SJCRH30 (cell line): ENCODE results near the gene DTNA. TPM values are rescaled to one million over a fixed set of nuclear protein-coding genes. Genes with fewer than 3 reads are reported as not detected.
A peak's percentile ranks its signal among the peaks of the same experiment; 100 is the strongest.

Experiments
- DNase-seq, 2 experiments: peaks; one replicate each; pipeline ENCODE4 v3.0.0-alpha.2; 2015 to 2020
- H3K27ac ChIP-seq: fragments of 250-450 bp; sonication (Bioruptor Pico); 2 replicates; pipeline ENCODE4 v1.5.1; 2020; ENCODE audit warnings: mild to moderate bottlenecking, moderate library complexity
- H3K27me3 ChIP-seq: fragments of 250-450 bp; sonication (Bioruptor Pico); 2 replicates; pipeline ENCODE4 v1.5.1; 2020; ENCODE audit warnings: mild to moderate bottlenecking, moderate library complexity
- H3K36me3 ChIP-seq: fragments of 250-450 bp; sonication (Bioruptor Pico); 2 replicates; pipeline ENCODE4 v1.5.1; 2020; ENCODE audit warnings: mild to moderate bottlenecking, moderate library complexity
- H3K4me1 ChIP-seq: fragments of 250-450 bp; sonication (Bioruptor Pico); 2 replicates; pipeline ENCODE4 v1.5.1; 2020; ENCODE audit warnings: mild to moderate bottlenecking, moderate library complexity
- H3K4me3 ChIP-seq: fragments of 250-450 bp; sonication (Bioruptor Pico); 2 replicates; pipeline ENCODE4 v1.5.1; 2020; ENCODE audit warnings: mild to moderate bottlenecking, moderate library complexity
- H3K9me3 ChIP-seq: fragments of 250-450 bp; sonication (Bioruptor Pico); replicated peaks from 2 replicates; pipeline ENCODE4 v1.5.1; 2020; ENCODE audit warnings: mild to moderate bottlenecking, moderate library complexity
- total RNA-seq: library from RNA; depleted of rRNA; stranded (reverse); fragments of >200 nt; shearing (Covaris generic); gene quantifications from 2 replicates; pipeline ENCODE4 v1.2.3, GENCODE V29; 2014

The DTNA gene
- total RNA-seq, 1 experiment from 2014 or later: 11.9 TPM

DNA sequence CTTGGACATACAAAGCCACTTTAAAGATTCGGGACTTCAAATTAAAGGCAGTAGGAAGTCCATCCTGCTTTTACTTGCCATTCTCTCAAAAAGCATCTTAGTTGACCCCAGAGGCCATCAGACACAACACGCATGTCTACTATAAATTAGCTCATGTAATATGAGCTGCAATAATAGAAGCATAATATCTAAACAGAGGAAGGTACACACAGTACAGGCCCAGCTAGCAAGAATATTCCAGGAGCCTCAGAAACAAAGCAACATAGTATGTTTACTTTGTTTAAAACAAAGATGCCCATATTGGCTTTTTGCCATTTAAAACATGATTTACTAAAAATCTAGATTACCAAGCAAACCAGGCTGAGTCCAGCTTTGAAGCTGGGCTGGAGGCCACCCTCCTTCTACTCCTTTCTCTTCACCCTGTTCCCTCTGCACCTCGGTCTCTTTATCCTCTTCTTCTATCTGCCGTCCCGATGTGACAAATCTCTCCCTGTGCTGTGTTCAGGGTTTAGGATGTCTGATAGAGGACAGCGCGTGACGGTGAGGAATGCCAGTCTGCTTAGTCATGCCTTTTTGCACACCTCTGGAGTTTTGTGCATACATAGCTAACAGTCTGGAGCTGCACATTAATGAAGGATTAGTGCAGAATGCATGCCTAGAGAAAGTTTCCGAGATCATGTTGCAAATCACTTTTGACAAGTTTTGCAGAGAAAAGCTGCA is 28.2 kb downstream of the DTNA start:
- H3K4me3 ChIP-seq: no peak overlapping the region; the same call in 1 of the 2 replicates
- H3K4me1 ChIP-seq: peaks cover 9% of the 10 kb centered on the region; the same call in 1 of the 2 replicates
- no peaks in the 10 kb centered on the region for H3K9me3 ChIP-seq
- no peaks in the 10 kb centered on the region for H3K36me3 ChIP-seq
- peak overlapping the region; percentile 8; the same call in 1 of the 2 replicates for H3K27ac ChIP-seq
- DNase-seq: peak; percentile 20 to 26
- H3K27me3 ChIP-seq: no peaks in the 10 kb centered on the region

DNA sequence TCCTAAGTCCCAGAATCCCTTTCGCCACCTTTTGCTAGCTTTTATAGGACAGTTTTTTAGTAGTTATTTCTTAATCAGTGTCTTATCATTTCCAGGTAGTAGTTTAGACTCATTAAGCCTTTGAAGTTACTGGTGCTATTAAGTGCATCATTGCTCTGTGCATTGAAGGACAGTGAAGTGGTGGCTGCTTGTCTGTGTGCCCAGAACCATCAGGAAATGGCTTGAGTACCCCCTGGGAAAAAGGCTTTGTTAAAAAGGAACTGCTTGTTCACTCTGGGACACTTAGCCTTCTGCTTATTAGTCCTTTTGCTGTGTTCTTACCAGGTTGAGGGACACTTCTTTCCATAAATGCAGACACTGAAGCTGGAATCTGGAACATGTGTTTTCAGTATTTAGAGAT is 30.0 kb downstream of the DTNA start:
- H3K27ac ChIP-seq: no peak overlapping the region
- H3K36me3 ChIP-seq: no peaks in the 10 kb centered on the region
- peaks cover 9% of the 10 kb centered on the region; the same call in 1 of the 2 replicates for H3K4me1 ChIP-seq
- H3K4me3 ChIP-seq: no peak overlapping the region
- DNase-seq: no peak
- no peaks in the 10 kb centered on the region for H3K9me3 ChIP-seq
- no peaks in the 10 kb centered on the region for H3K27me3 ChIP-seq

DNA sequence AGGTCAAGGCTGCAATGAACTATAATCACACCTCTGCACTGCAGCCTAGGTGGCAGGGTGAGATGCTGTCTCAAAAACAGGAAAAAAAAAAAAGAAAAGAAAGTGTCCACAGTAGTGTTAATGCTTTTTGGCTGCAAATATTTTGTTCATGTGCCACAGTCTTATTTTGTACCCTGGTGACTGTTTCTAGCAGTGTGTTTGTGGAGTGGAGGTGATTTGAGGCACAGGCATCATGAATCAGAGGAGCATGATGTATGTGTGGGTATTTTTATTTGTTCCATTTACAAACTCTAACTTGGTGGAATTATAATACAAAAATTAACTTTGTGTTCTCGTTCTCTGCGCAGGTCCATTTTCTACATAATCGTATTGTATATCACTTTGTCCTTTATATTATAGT is 30.6 kb downstream of the DTNA start:
- Histone ChIP-seq H3K4me1 (peaks cover 9% of the 10 kb centered on the region; the same call in 1 of the 2 replicates), H3K9me3 (no peaks in the 10 kb centered on the region), H3K4me3 (no peak overlapping the region), H3K27ac (no peak overlapping the region), H3K27me3 (no peaks in the 10 kb centered on the region), H3K36me3 (no peaks in the 10 kb centered on the region)
- DNase-seq: no peak

DNA sequence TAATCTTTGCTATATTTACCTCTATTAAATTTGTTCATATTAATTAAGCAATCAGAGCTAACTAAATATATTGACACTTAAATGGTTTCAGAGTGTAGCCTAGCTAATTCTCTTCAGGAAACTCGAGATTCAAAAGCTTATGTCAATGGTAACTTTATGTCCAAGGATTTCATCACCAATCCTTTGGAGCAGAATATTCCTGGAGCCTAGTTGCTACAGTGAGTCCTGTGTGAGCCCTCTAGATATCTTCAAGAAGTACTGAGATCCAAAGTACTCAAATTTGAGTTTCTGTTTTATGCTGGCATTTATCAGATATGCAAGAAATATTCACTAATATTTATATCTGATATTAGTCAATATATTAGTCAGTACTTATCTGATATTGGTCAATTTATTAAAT is 31.3 kb downstream of the DTNA start:
- DNase-seq: no peak
- H3K27me3 ChIP-seq: no peaks in the 10 kb centered on the region

DNA sequence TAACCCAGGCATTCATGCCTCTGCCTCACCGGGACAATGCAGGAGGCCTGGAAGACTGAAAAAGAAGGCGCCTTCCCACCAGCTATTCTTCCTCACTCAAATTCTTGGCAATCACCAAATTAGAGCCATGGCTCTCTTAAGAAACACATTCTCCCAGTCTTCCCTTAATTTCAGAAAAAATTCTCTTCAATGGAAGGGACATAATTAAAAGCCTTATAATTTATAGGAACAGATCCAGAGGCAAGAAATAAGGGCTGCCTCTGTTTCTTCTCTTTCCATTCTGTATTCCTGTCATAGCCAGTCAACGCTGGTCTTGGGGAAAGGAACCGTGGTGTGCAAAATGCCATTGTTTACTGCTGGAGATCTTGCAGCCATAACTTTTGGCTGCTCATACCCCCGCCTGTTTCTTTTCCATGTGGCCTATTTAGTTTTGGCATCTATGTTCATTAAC is 32.8 kb downstream of the DTNA start:
- H3K4me3 ChIP-seq: no peak overlapping the region
- H3K36me3 ChIP-seq: no peaks in the 10 kb centered on the region
- DNase-seq: no peak
- H3K4me1 ChIP-seq: peaks cover 9% of the 10 kb centered on the region; the same call in 1 of the 2 replicates
- no peak overlapping the region for H3K27ac ChIP-seq
- H3K27me3 ChIP-seq: no peaks in the 10 kb centered on the region
- no peaks in the 10 kb centered on the region for H3K9me3 ChIP-seq

More for the DNA sequence above, 31.3 kb downstream of the DTNA start:
- H3K9me3 ChIP-seq: no peaks in the 10 kb centered on the region
- H3K4me1 ChIP-seq: peaks cover 9% of the 10 kb centered on the region; the same call in 1 of the 2 replicates
- no peaks in the 10 kb centered on the region for H3K36me3 ChIP-seq
- H3K27ac ChIP-seq: no peak overlapping the region
- no peak overlapping the region for H3K4me3 ChIP-seq

DNA sequence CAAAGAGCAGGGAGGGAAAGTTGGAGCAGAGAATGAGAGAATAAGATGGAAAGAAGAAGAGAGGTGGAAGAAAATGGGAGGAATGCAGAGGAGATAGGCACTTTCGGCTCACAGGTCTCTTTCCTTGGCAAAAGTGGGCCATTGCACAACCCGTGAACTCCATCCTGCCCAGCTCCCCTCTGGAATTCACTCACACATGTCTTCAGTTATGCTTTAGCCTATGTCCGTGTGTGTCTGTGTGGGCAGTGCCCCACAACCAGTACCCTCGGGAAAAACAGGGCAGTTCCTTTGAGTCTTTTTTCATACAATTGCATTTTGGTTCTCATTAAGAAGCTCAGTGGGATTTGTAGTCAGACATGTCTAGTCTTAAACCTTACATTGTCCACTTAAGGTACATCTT is 34.5 kb downstream of the DTNA start:
- no peaks in the 10 kb centered on the region for H3K36me3 ChIP-seq
- H3K9me3 ChIP-seq: no peaks in the 10 kb centered on the region
- no peak overlapping the region for H3K4me3 ChIP-seq
- H3K27me3 ChIP-seq: no peaks in the 10 kb centered on the region
- DNase-seq: no peak
- H3K4me1 ChIP-seq: no peaks in the 10 kb centered on the region
- no peak overlapping the region for H3K27ac ChIP-seq

DNA sequence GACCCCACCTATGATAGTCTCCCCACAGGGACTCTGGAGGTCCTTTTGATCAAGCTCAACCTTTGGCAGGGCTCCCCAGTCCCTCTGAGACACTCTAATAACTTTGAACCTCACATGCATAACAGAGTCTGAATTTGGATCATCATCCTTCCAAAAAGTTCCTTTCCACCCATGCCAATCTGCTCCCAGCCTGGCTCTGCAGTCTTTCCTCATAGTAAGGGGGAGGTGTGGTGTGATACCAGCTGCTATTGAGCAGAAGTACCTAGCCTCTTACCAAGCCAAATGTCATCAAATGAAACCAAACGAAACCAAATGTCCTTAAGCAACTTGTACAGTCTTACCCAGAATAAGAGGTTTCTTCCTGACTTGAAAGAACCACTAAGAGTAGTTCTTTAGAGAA is 36.5 kb downstream of the DTNA start:
- DNase-seq: no peak
- Histone ChIP-seq H3K27ac (no peak overlapping the region), H3K4me1 (no peaks in the 10 kb centered on the region)

DNA sequence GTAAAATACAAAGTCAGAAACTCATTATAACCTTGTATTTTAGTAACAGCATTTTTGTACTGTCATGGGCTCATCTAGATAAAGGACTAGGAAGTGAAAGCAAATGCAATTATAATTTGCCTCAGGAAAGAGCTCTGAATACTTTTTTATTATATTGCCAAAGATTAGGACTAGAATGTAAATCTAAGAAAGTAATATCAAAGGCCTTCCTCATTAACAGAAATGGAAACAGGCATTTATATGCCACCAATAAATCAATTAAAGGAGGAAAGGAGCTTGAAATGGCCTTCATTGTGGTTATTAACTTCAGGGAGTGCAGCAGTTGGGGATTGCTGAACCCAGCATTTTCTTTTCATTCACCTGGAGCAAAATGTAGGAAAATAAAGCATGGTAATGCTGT is 39.6 kb downstream of the DTNA start:
- Histone ChIP-seq H3K4me1 (no peaks in the 10 kb centered on the region), H3K27ac (no peak overlapping the region), H3K27me3 (no peaks in the 10 kb centered on the region), H3K4me3 (no peak overlapping the region), H3K36me3 (no peaks in the 10 kb centered on the region), H3K9me3 (no peaks in the 10 kb centered on the region)
- no peak for DNase-seq

More for the DNA sequence above, 36.5 kb downstream of the DTNA start:
- no peaks in the 10 kb centered on the region for H3K27me3 ChIP-seq
- H3K4me3 ChIP-seq: no peak overlapping the region
- no peaks in the 10 kb centered on the region for H3K36me3 ChIP-seq
- no peaks in the 10 kb centered on the region for H3K9me3 ChIP-seq

DNA sequence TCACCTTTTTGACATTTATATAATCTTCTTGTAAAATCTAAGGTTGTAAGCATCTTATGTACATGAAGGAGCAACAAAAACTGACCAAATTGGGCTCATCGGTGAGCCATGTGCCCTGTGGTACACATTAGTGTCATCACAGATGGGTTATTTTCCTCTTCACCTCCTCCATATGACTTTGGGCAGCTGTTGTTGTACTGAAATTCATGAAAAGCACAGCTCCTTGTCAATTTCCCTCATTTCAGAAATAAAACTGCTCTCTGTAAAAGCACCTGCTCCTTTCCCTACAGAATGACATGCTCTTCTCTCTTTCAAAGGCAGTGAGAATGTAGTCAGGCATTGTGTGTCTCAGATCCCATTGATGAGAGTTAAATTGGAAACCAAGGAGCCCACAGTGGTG is 42.0 kb downstream of the DTNA start:
- DNase-seq: no peak
- no peaks in the 10 kb centered on the region for H3K9me3 ChIP-seq
- no peaks in the 10 kb centered on the region for H3K27me3 ChIP-seq
- H3K4me1 ChIP-seq: no peaks in the 10 kb centered on the region
- H3K27ac ChIP-seq: no peak overlapping the region
- H3K36me3 ChIP-seq: no peaks in the 10 kb centered on the region
- no peak overlapping the region for H3K4me3 ChIP-seq

DNA sequence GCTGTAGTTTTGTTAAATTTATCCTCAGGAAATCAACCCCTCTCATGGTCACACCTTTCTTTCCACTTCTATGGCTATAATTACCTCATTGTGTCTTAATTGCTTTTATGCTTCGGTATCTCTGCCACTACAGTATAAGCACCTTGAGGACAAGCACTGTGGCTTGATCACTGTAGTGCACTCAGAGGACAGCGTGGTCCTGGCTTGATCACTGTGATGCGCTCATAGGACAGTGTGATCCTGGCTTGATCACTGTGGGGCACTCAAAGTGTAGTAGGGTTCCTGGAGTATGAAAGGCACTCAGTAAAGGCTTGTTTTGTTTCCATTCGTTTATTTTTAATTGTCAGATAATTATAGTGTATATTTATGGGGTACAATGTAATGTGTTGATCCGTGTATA is 44.2 kb downstream of the DTNA start:
- H3K36me3 ChIP-seq: no peaks in the 10 kb centered on the region
- H3K27me3 ChIP-seq: no peaks in the 10 kb centered on the region
- no peaks in the 10 kb centered on the region for H3K4me1 ChIP-seq
- DNase-seq: no peak
- H3K27ac ChIP-seq: no peak overlapping the region
- no peaks in the 10 kb centered on the region for H3K9me3 ChIP-seq
- no peak overlapping the region for H3K4me3 ChIP-seq

DNA sequence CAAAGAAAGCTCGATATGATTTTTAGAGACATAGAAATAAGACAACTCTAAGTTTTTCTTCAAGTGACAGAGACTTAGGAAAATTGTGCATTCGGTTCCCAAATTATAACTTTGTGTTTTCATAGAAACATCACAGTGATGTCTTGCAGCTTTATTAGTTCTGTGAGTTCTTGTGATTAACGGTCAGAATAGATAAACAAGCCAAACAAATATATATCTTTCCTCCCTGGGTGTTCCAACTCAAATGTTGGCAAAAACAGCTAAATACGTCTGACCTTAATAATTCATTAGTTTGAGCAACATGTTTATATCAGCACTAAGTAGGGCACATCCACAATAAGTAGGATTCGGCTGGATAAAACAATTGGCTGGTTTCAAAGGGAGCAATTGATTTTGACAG is 47.6 kb downstream of the DTNA start:
- no peaks in the 10 kb centered on the region for H3K9me3 ChIP-seq
- H3K4me1 ChIP-seq: no peaks in the 10 kb centered on the region
- no peaks in the 10 kb centered on the region for H3K27me3 ChIP-seq
- H3K4me3 ChIP-seq: no peak overlapping the region
- no peaks in the 10 kb centered on the region for H3K36me3 ChIP-seq
- H3K27ac ChIP-seq: no peak overlapping the region
- DNase-seq: no peak

DNA sequence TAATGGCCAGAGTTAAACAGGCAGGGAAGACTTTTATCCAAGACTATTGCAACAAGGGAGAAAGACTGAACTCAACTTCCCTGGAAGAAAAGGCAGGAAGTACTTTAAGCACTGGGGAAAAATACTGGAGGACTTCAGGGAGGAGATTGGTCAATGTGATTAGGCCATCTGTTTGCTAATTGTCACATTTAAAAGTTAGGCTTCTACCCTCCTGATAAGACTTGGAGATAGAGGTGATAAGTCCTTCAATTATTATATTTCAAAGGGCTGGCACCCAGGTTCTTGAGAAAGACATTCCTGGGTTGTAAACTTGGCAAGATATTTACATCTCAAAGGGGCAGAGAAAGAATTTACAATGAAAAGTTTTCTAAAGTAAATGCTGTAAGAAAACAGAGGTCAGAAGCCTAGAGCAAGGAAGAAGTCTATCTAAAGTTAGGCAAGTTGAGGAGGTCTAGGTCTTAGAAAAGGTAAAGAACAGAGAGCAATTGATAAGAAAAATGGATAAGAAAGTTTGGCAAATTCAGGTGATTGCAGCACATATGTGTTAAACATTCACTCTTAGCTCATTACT is 48.4 kb downstream of the DTNA start:
- Histone ChIP-seq H3K4me3 (no peak overlapping the region), H3K4me1 (no peaks in the 10 kb centered on the region), H3K27ac (no peak overlapping the region), H3K9me3 (no peaks in the 10 kb centered on the region), H3K36me3 (no peaks in the 10 kb centered on the region), H3K27me3 (no peaks in the 10 kb centered on the region)
- DNase-seq: no peak

DNA sequence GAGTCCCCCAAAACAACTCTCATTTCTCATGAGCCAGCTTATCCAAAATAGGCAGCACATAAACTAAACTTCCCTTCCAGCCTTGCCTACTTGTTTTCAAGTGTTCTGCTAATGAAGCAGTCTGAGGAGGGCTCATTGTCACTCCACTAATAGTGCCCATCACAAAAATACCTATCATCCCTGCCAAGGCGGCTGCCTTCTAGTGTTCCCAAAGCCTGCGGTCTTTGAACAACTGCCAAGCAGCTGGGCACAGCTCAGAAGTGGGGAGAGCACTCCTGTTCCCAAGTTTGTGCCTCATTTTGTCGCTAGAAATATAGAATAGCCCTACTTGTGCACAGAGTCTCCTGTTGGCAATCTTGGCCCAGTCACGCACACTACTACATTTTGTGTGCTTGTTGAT is 50.3 kb downstream of the DTNA start:
- no peak for DNase-seq
- H3K27me3 ChIP-seq: no peaks in the 10 kb centered on the region
- no peaks in the 10 kb centered on the region for H3K9me3 ChIP-seq
- no peaks in the 10 kb centered on the region for H3K36me3 ChIP-seq
- H3K4me1 ChIP-seq: no peaks in the 10 kb centered on the region
- no peak overlapping the region for H3K27ac ChIP-seq
- no peak overlapping the region for H3K4me3 ChIP-seq

DNA sequence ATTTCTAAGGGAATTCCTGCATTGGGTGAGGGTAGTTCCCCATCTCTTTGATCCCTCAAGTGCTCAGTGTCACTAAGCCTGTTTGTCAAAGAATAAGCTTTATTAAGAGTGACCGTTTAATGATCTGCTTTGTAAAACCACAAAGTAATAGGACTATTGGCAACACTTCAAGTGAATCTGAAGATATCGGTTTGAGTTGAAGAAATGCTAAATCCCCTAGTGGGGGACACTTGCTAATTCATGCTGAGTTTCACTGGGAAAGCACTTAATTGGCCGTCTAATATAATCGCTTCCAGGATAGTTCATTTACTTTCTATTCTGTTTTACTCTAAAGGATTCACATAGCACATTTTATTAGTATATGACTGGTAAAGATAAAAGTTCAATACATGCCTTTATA is 54.4 kb downstream of the DTNA start:
- Histone ChIP-seq H3K36me3 (no peaks in the 10 kb centered on the region), H3K27ac (no peak overlapping the region), H3K4me1 (no peaks in the 10 kb centered on the region), H3K4me3 (no peak overlapping the region), H3K27me3 (no peaks in the 10 kb centered on the region), H3K9me3 (no peaks in the 10 kb centered on the region)
- DNase-seq: no peak

DNA sequence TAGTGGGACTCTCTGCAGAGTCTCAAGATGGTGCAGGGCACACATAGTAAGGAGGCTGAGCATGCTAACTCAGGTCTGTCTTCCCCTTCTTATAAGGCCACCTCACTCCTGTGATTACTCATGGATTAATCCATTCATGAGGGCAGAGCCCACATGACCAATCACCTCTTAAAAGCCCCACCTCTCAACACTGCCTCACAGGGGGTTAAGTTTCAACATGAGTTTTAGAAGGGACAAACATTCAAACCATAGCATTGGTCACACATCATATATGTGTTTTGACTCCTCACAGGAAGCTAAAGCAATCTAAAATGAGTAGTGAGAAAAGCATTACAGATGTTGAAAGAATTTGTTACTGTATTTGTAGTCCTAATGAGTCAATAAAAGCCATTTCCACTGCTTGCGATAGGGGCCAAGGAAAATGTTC is 57.5 kb downstream of the DTNA start:
- H3K9me3 ChIP-seq: no peaks in the 10 kb centered on the region
- H3K27me3 ChIP-seq: no peaks in the 10 kb centered on the region
- H3K4me1 ChIP-seq: peaks cover 2% of the 10 kb centered on the region; the same call in 1 of the 2 replicates
- peak in 1 of 2 experiments; percentile 6 for DNase-seq
- H3K27ac ChIP-seq: no peak overlapping the region
- no peak overlapping the region for H3K4me3 ChIP-seq
- H3K36me3 ChIP-seq: no peaks in the 10 kb centered on the region

DNA sequence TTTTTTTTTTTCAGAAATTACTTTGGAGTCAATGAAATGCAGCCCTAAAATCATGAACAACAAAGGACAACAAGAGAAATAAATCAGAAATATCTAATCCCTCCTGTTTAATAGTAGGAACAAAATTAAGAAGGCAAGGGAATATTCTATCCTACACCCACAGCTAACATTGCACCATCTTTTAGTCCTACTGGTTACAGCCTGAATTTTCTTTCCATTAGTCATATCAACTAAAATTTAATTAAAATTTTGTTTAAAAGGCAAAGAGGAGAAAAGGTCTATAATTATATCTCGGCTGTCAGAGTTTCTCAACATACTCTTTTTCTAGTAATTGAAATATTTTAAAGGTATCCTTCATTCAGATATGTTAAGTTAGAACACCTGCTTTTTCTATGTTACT is 61.9 kb downstream of the DTNA start:
- Histone ChIP-seq H3K27me3 (no peaks in the 10 kb centered on the region), H3K4me3 (no peak overlapping the region), H3K36me3 (no peaks in the 10 kb centered on the region), H3K27ac (no peak overlapping the region), H3K9me3 (no peaks in the 10 kb centered on the region), H3K4me1 (peaks cover 14% of the 10 kb centered on the region)
- DNase-seq: no peak
